SK-N-SH (cell line): ENCODE results near the gene PIPOX. TPM values are rescaled to one million over a fixed set of nuclear protein-coding genes. Genes with fewer than 3 reads are reported as not detected.

ENCODE experiments used
- CTCF ChIA-PET: fragments of 300-600, 350-600 bp; formaldehyde crosslinking; extraction: SDS; loops from one replicate; lab custom pipeline; 2021; lab: Yijun Ruan, JAX
- POLR2A ChIA-PET: fragments of 350-600 bp; sonication (Branson Sonifier 250); formaldehyde crosslinking; extraction: SDS; loops from one replicate; lab custom pipeline; 2020; ENCODE audit warnings: antibody characterized with exemption, inconsistent platforms; lab: Yijun Ruan, JAX
- DNase-seq: peaks from one replicate; pipeline ENCODE4 v3.0.0; 2012
- H2AFZ ChIP-seq: fragments of 200-600 bp; sonication (generic); 2 replicates; pipeline ENCODE4 v1.8.1; 2016; ENCODE audit warnings: antibody characterized with exemption, mild to moderate bottlenecking, low read depth
- H3F3A ChIP-seq: fragments of 200-600 bp; sonication (generic); replicated peaks from 2 replicates; pipeline ENCODE3; 2016; ENCODE audit warnings: antibody characterized with exemption, mild to moderate bottlenecking; ENCODE audit not compliant: insufficient read depth
- H3K27ac ChIP-seq, 2 experiments: fragments of 200-500 bp in 1 of 2; fragments of 200-600 bp in 1 of 2; sonication (Bioruptor generic) in 1 of 2; sonication (generic), shearing (Covaris generic) in 1 of 2; 2 replicates each; pipeline versions ENCODE4 v1.5.1 to v1.6.1; 2014 to 2016; ENCODE audit warnings: low read depth in 2 of 2, inconsistent platforms in 1 of 2, low read length in 1 of 2, mild to moderate bottlenecking in 1 of 2, mixed read lengths in 1 of 2
- H3K27me3 ChIP-seq: fragments of 200-600 bp; sonication (generic), shearing (Covaris generic); 2 replicates; pipeline ENCODE4 v1.6.1; 2016; ENCODE audit warnings: mixed run types; ENCODE audit not compliant: insufficient read depth
- H3K36me3 ChIP-seq, 2 experiments: fragments of 200-500 bp in 1 of 2; fragments of 200-600 bp in 1 of 2; sonication (Bioruptor generic) in 1 of 2; sonication (generic) in 1 of 2; replicated peaks in 1 of 2; 2 replicates each; pipeline versions ENCODE3 to v1.5.1; 2014 to 2016; ENCODE audit warnings: low read length in 1 of 2, mild to moderate bottlenecking in 1 of 2; ENCODE audit not compliant: insufficient read depth in 2 of 2, control insufficient read depth in 1 of 2
- H3K4me1 ChIP-seq, 2 experiments: fragments of 200-500 bp in 1 of 2; fragments of 200-600 bp in 1 of 2; sonication (Bioruptor generic) in 1 of 2; sonication (generic), shearing (Covaris generic) in 1 of 2; 2 replicates each; pipeline versions ENCODE4 v1.5.1 to v1.6.1; 2014 to 2016; ENCODE audit warnings: low read depth in 1 of 2, low read length in 1 of 2, mixed run types in 1 of 2; ENCODE audit not compliant: insufficient read depth in 2 of 2, control insufficient read depth in 1 of 2
- H3K4me2 ChIP-seq: fragments of 200-600 bp; sonication (generic), shearing (Covaris generic); 2 replicates; pipeline ENCODE4 v1.6.1; 2017; ENCODE audit warnings: mixed run types
- H3K4me3 ChIP-seq, 2 experiments: fragments of 200-500 bp in 1 of 2; fragments of 200-600 bp in 1 of 2; sonication (Bioruptor generic) in 1 of 2; sonication (generic), shearing (Covaris generic) in 1 of 2; 2 replicates each; pipeline versions ENCODE4 v1.5.1 to v1.8.1; 2014 to 2016; ENCODE audit warnings: low read depth in 2 of 2, inconsistent platforms in 1 of 2, low read length in 1 of 2, mild to moderate bottlenecking in 1 of 2, mixed read lengths in 1 of 2, moderate library complexity in 1 of 2
- H3K79me2 ChIP-seq: fragments of 200-600 bp; sonication (generic); 2 replicates; pipeline ENCODE4 v1.8.1; 2017; ENCODE audit warnings: mild to moderate bottlenecking; ENCODE audit not compliant: insufficient read depth
- H3K9ac ChIP-seq: fragments of 200-600 bp; sonication (generic); 2 replicates; pipeline ENCODE4 v1.6.1; 2017; ENCODE audit warnings: mixed run types
- H3K9me2 ChIP-seq: fragments of 200-600 bp; sonication (generic); 2 replicates; pipeline ENCODE4 v1.6.1; 2017; ENCODE audit warnings: mixed run types
- H3K9me3 ChIP-seq: fragments of 200-600 bp; sonication (generic); 2 replicates; pipeline ENCODE4 v1.6.1; 2017; ENCODE audit warnings: mixed run types, mild to moderate bottlenecking, moderate library complexity
- H4K20me1 ChIP-seq: fragments of 200-600 bp; sonication (generic); 2 replicates; pipeline ENCODE4 v1.6.1; 2017; ENCODE audit warnings: mild to moderate bottlenecking, mixed run types; ENCODE audit not compliant: insufficient read depth
- CHD2 ChIP-seq: fragments of 150-350 bp; IDR thresholded peaks from 2 replicates; pipeline ENCODE4 v1.6.1; 2018; ENCODE audit warnings: low read length; ENCODE audit not compliant: partially characterized antibody
- ELF1 ChIP-seq: IDR thresholded peaks from 2 replicates; pipeline ENCODE4 v1.4.0; 2012
- FOSL2 ChIP-seq: IDR thresholded peaks from 2 replicates; pipeline ENCODE4 v1.4.0; 2012; ENCODE audit warnings: low read depth, mild to moderate bottlenecking, moderate library complexity, borderline replicate concordance
- IRF3 ChIP-seq: fragments of 150-350 bp; IDR thresholded peaks from 2 replicates; pipeline ENCODE4 v1.6.1; 2016; ENCODE audit warnings: mild to moderate bottlenecking, low read depth, low read length
- MEF2A ChIP-seq: IDR thresholded peaks from 2 replicates; pipeline ENCODE4 v1.4.0; 2012; ENCODE audit warnings: low read depth, borderline replicate concordance
- MXI1 ChIP-seq: IDR thresholded peaks from 2 replicates; pipeline ENCODE4 v1.6.1; 2012; ENCODE audit warnings: mild to moderate bottlenecking, low read depth, low read length, improper control_type of control experiment
- NFIC ChIP-seq: IDR thresholded peaks from 2 replicates; pipeline ENCODE4 v1.4.0; 2012; ENCODE audit warnings: borderline replicate concordance
- RCOR1 ChIP-seq: fragments of 150-350 bp; IDR thresholded peaks from 2 replicates; pipeline ENCODE4 v1.6.1; 2017; ENCODE audit warnings: antibody characterized with exemption, low read length
- REST ChIP-seq: IDR thresholded peaks from 2 replicates; pipeline ENCODE4 v1.6.1; 2012; ENCODE audit warnings: mild to moderate bottlenecking, low read depth, low read length, moderate library complexity
- RFX5 ChIP-seq: IDR thresholded peaks from 2 replicates; pipeline ENCODE4 v1.6.1; 2012; ENCODE audit warnings: mild to moderate bottlenecking, improper control_type of control experiment, low read length
- SIN3A ChIP-seq: IDR thresholded peaks from 2 replicates; pipeline ENCODE4 v1.6.1; 2012; ENCODE audit warnings: low read depth, mild to moderate bottlenecking, low read length, moderate library complexity, borderline replicate concordance
- SMC3 ChIP-seq: IDR thresholded peaks from 2 replicates; pipeline ENCODE4 v1.6.1; 2012; ENCODE audit warnings: low read depth, low read length, improper control_type of control experiment
- TCF12 ChIP-seq: IDR thresholded peaks from 2 replicates; pipeline ENCODE4 v1.4.0; 2012
- USF2 ChIP-seq: fragments of 150-350 bp; IDR thresholded peaks from 2 replicates; pipeline ENCODE4 v1.6.1; 2017; ENCODE audit warnings: antibody characterized with exemption, low read length, low read depth, borderline replicate concordance
- YY1 ChIP-seq: IDR thresholded peaks from 2 replicates; pipeline ENCODE4 v1.4.0; 2012; ENCODE audit warnings: low read depth, mild to moderate bottlenecking
- ZBTB33 ChIP-seq: IDR thresholded peaks from 2 replicates; pipeline ENCODE4 v1.4.0; 2012; ENCODE audit warnings: low read depth, borderline replicate concordance
- WGBS: methylation state at CpG from one replicate; pipeline ENCODE4 v1.1.6; 2017; ENCODE audit warnings: low lambda C conversion rate; 5-methylcytosine and 5-hydroxymethylcytosine counted together
- polyA plus RNA-seq, 3 experiments: library from polyadenylated mRNA; depleted of rRNA; stranded (reverse); fragments of >200 nt; gene quantifications; 2 replicates each; pipeline ENCODE4 v1.2.3, GENCODE V29; 2012
- TF ChIP-seq, protein P1 (sequence below): fragments of 200-600 bp; sonication (generic); IDR thresholded peaks from 2 replicates; pipeline ENCODE4 v1.6.1; 2017; ENCODE audit warnings: antibody characterized with exemption, mild to moderate bottlenecking, moderate library complexity
- TF ChIP-seq, protein P2 (sequence below): IDR thresholded peaks from 2 replicates; pipeline ENCODE4 v1.4.0; 2012; ENCODE audit warnings: low read depth

PIPOX gene
- polyA plus RNA-seq, 1 of the 3 experiments (the other 2 are of a cell fraction), result 0.31 TPM

DNA sequence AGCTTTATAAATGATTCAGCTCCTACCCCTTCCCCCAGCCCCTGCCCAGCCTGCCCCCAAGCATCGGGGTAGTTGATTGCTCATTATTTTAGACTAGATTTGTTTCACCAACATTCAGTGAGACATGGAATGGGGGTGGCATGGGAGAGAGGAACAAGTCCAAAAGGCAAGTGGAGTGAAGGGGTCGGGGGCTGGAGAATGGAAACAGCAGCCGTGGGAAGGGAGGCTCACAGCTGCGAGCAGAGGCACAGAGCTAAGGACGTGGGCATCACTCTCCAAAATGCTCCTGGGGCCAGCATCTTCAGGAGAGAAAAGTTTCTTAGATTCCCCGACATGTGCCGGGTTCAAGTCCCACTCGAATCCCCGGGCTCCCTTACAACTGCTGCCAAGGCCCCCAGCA is 19.3 kb downstream of the PIPOX start:
- WGBS, result 85% methylated on average over 9 of the region's 9 CpGs
- Histone ChIP-seq H3K36me3 (no peaks in the 10 kb centered on the region), H3K4me3 (no peak overlapping the region), H3K9me2 (no peaks in the 10 kb centered on the region), H3K27me3 (no peaks in the 10 kb centered on the region), H3K79me2 (no peaks in the 10 kb centered on the region), H3K27ac (no peak overlapping the region), H3K4me2 (no peak overlapping the region), H2AFZ (no peak overlapping the region), H3K9me3 (no peaks in the 10 kb centered on the region), H3K9ac (no peak overlapping the region), H4K20me1 (no peaks in the 10 kb centered on the region), H3K4me1 (peaks cover 7 to 39% of the 10 kb centered on the region in 2 experiments; a peak in 3 of 4 replicates), H3F3A (no peaks in the 10 kb centered on the region)
- no peak for TF ChIP-seq CHD2
- TF ChIP-seq TCF12, result no peak
- TF ChIP-seq NFIC, result no peak
- TF ChIP-seq MEF2A, result no peak
- TF ChIP-seq SIN3A, result no peak
- no peak for TF ChIP-seq FOSL2
- POLR2A ChIA-PET, result interaction anchor here (0.6 to 1.2 kb wide), 2 partner anchors 14 to 24 kb away, joined by 3 read pairs; no protein-coding TSS in a partner anchor
- no peak for DNase-seq
- CTCF ChIA-PET, result interaction anchor here (0.7 to 3.0 kb wide), 6 partner anchors 11 to 109 kb away, joined by 3 to 16 read pairs (median 3); partner anchors contain the start of gene PIPOX

DNA sequence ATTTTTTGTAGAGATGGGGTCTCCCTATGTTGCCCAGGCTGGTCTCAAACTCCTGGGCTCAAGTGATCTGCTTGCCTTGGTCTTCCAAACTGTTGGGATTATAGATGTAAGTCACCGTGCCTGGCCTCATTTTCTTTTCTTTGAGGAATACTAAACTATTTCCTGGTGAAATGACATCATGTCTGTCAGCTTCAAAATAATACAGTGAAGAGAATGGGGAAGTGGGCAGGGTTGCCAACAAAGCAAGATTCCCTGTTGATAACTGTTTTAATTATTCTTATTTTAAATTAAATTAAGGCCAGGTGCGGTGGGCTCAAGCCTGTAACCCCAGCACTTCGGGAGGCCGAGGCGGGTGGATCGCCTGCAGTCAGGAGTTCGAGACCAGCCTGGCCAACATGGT is 21.1 kb downstream of the PIPOX start:
- peaks cover 7 to 34% of the 10 kb centered on the region in 2 experiments; a peak in 3 of 4 replicates for H3K4me1 ChIP-seq
- TF ChIP-seq MXI1 (no peak), SIN3A (no peak), USF2 (no peak), YY1 (no peak), MEF2A (no peak), SMC3 (no peak), RFX5 (no peak), IRF3 (no peak), ELF1 (no peak), RCOR1 (no peak), REST (no peak), ZBTB33 (no peak)
- TF ChIP-seq, protein P1, sequence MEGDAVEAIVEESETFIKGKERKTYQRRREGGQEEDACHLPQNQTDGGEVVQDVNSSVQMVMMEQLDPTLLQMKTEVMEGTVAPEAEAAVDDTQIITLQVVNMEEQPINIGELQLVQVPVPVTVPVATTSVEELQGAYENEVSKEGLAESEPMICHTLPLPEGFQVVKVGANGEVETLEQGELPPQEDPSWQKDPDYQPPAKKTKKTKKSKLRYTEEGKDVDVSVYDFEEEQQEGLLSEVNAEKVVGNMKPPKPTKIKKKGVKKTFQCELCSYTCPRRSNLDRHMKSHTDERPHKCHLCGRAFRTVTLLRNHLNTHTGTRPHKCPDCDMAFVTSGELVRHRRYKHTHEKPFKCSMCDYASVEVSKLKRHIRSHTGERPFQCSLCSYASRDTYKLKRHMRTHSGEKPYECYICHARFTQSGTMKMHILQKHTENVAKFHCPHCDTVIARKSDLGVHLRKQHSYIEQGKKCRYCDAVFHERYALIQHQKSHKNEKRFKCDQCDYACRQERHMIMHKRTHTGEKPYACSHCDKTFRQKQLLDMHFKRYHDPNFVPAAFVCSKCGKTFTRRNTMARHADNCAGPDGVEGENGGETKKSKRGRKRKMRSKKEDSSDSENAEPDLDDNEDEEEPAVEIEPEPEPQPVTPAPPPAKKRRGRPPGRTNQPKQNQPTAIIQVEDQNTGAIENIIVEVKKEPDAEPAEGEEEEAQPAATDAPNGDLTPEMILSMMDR, result no peak
- TF ChIP-seq, protein P2, sequence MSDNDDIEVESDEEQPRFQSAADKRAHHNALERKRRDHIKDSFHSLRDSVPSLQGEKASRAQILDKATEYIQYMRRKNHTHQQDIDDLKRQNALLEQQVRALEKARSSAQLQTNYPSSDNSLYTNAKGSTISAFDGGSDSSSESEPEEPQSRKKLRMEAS, result no peak

More for the DNA sequence above, 21.1 kb downstream of the PIPOX start:
- H3K4me3 ChIP-seq, result no peak overlapping the region
- no peaks in the 10 kb centered on the region for H3F3A ChIP-seq
- H3K79me2 ChIP-seq, result no peaks in the 10 kb centered on the region
- DNase-seq, result no peak
- H3K9me2 ChIP-seq, result no peaks in the 10 kb centered on the region
- POLR2A ChIA-PET, result no interaction called here
- H4K20me1 ChIP-seq, result no peaks in the 10 kb centered on the region
- no peaks in the 10 kb centered on the region for H3K9me3 ChIP-seq
- no peak overlapping the region for H3K27ac ChIP-seq
- no peak overlapping the region for H2AFZ ChIP-seq
- 89% methylated on average over 7 of the region's 7 CpGs for WGBS
- no peak overlapping the region for H3K9ac ChIP-seq
- no peaks in the 10 kb centered on the region for H3K36me3 ChIP-seq
- no peak overlapping the region for H3K4me2 ChIP-seq
- CTCF ChIA-PET, result interaction anchor here (1.1 to 2.0 kb wide), 6 partner anchors 45 to 337 kb away, joined by 3 to 11 read pairs (median 3); no protein-coding TSS in a partner anchor
- H3K27me3 ChIP-seq, result no peaks in the 10 kb centered on the region
